ENCODE data around the gene SIX2.

DNA sequence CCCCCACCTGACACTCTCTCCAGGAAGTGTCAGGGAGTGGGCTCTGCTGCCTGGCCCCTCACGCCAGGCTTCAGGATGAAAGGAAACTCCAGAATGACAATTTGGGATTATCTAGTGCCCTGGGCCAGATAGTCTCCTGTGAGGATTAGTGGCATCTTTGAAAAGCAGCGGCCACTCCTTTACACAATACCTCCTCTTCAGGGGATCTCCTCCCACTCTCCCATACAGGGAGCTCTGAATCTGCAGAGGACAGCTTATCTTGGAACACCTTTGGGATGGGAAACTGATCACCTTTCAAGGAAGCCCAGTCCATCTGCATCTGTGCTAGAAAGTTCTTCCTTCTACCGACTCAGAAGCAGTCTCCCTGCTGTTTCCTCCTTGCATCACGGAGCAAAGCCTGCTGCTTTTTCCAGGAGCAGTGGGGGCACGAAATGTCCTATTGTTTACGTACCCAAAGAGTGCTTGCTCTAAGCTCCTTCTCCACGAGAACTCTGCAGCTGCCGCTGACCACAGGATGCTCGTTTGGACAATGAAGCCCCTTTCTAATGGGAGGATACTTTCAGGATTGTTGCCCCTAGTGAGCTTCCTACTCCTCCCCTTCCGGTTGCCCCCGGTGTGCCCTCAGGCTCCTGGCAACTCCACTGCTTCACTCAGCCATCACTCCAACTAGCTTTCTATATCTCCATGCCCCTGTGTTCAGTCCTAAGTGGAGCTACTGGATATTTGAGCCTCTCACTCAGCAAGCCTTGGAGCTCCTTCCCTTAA, 36.3 kb downstream of the SIX2 start:
- no peak for TF ChIP-seq POLR2A (IDR thresholded peaks at IDR 0.05)
- TF ChIP-seq CTCF (IDR thresholded peaks at IDR 0.05): no peak

Measured in vagina (tissue), 2 donors.